ENCODE results near the gene VPS35L. TPM values are rescaled to one million over a fixed set of nuclear protein-coding genes. Genes with fewer than 3 reads are reported as not detected.

VPS35L gene
- total RNA-seq, 1 donor from 2014 or later: 45.9 TPM

- peak overlapping the region; percentile 53 for H3K27ac ChIP-seq
- no peaks in the 10 kb centered on the region for H3K9me3 ChIP-seq
- intact Hi-C loops (cut with DNase I): no loop called here
- H3K4me1 ChIP-seq: peaks cover 73% of the 10 kb centered on the region
- peak in 1 of 2 donors; percentile 30 for ATAC-seq
- no peak overlapping the region for H3K4me3 ChIP-seq
- H3K27me3 ChIP-seq (ENCODE audit: low read depth): no peaks in the 10 kb centered on the region
- TF ChIP-seq, protein P1, sequence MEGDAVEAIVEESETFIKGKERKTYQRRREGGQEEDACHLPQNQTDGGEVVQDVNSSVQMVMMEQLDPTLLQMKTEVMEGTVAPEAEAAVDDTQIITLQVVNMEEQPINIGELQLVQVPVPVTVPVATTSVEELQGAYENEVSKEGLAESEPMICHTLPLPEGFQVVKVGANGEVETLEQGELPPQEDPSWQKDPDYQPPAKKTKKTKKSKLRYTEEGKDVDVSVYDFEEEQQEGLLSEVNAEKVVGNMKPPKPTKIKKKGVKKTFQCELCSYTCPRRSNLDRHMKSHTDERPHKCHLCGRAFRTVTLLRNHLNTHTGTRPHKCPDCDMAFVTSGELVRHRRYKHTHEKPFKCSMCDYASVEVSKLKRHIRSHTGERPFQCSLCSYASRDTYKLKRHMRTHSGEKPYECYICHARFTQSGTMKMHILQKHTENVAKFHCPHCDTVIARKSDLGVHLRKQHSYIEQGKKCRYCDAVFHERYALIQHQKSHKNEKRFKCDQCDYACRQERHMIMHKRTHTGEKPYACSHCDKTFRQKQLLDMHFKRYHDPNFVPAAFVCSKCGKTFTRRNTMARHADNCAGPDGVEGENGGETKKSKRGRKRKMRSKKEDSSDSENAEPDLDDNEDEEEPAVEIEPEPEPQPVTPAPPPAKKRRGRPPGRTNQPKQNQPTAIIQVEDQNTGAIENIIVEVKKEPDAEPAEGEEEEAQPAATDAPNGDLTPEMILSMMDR (IDR thresholded peaks at IDR 0.05): no peak
- peaks cover 47% of the 10 kb centered on the region for H3K36me3 ChIP-seq
- DNase-seq: no peak
Observed at GRCh38 chr16:19700319-19700781, 144.8 kb downstream of the VPS35L start.

DNA sequence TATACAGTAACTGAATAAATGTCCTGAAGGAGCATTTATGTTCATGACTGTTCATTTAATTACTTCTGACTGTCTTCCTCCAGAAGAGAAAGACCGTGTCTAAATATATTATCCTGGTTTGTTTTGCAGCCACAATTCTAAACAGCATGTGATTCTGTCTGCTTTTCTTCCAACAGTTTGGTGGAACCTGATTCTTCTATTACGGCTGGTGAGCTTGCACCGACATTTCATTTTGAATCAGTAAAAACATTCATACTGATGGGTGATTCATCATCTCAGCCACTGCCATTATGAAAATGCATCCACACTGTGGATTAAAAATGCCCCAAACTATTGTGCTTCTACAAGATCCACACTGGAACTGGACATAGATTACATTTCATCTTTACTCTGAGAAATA is 145.6 kb downstream of the VPS35L start:
- ATAC-seq: no peak
- H3K4me3 ChIP-seq: no peak overlapping the region
- H3K36me3 ChIP-seq: peaks cover 55% of the 10 kb centered on the region

DNA sequence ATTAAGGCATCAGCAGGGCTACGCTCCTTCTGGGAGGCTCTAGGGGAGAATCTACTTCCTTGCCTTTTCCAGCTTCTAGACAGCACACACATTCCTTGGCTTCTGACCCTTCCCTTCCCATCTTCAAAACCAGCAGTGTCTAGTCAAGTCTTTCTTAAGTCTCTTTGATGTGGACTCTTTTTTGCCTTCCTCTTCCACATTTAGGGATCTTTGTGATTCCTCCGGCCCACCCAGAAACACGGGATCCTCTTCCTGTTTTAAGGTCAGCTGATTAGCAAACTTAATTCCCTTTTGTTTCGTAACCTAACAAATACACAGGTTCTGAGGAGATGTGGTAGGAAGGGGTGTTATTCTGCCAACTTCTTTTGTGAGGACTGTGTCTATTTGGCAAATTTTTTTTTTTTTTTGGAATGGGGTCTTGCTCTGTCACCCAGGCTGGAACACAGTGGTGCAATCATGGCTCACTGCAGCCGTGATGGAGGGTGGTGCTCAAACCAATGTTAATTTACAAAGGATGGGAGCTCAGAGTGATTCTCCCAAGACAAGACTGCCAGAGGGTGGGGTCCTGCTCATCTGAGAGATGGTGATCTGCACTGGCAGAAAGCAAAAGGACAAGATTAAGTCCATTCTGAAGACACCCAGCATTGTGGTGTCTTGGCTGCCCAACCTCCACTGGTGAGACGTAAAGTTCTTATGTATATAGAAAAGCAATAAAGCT is 147.8 kb downstream of the VPS35L start:
- no peak for ATAC-seq
- Histone ChIP-seq H3K9me3 (no peaks in the 10 kb centered on the region), H3K36me3 (peaks cover 66% of the 10 kb centered on the region), H3K27me3 (ENCODE audit: low read depth) (no peaks in the 10 kb centered on the region), H3K4me3 (no peak overlapping the region), H3K4me1 (peaks cover 50% of the 10 kb centered on the region), H3K27ac (peak overlapping the region; percentile 76)
- intact Hi-C loops (cut with DNase I): no loop called here
- TF ChIP-seq, protein P1 (IDR thresholded peaks at IDR 0.05): no peak
- DNase-seq: no peak

More for the DNA sequence above, 145.6 kb downstream of the VPS35L start:
- DNase-seq: no peak
- intact Hi-C loops (cut with DNase I): no loop called here
- H3K27ac ChIP-seq: peak overlapping the region; percentile 53
- TF ChIP-seq, protein P1 (IDR thresholded peaks at IDR 0.05): no peak
- no peaks in the 10 kb centered on the region for H3K27me3 ChIP-seq (ENCODE audit: low read depth)
- H3K4me1 ChIP-seq: peaks cover 72% of the 10 kb centered on the region
- no peaks in the 10 kb centered on the region for H3K9me3 ChIP-seq

- no peak overlapping the region for H3K4me3 ChIP-seq
- ATAC-seq (peak; percentile 78 to 86), DNase-seq (no peak)
- peaks cover 48% of the 10 kb centered on the region for H3K4me1 ChIP-seq
- H3K27me3 ChIP-seq (ENCODE audit: low read depth): no peaks in the 10 kb centered on the region
- TF ChIP-seq, protein P1 (IDR thresholded peaks at IDR 0.05): no peak
- no peaks in the 10 kb centered on the region for H3K9me3 ChIP-seq
- H3K36me3 ChIP-seq: peaks cover 70% of the 10 kb centered on the region
- intact Hi-C loops (cut with DNase I): no loop called here
- H3K27ac ChIP-seq: peak overlapping the region; percentile 76
Observed at GRCh38 chr16:19704321-19705145, 149.0 kb downstream of the VPS35L start.

- TF ChIP-seq, protein P1 (IDR thresholded peaks at IDR 0.05): no peak
- Histone ChIP-seq H3K4me1 (peaks cover 42% of the 10 kb centered on the region), H3K27me3 (ENCODE audit: low read depth) (no peaks in the 10 kb centered on the region), H3K4me3 (no peak overlapping the region), H3K9me3 (no peaks in the 10 kb centered on the region), H3K36me3 (peaks cover 69% of the 10 kb centered on the region), H3K27ac (peak overlapping the region; percentile 76)
- intact Hi-C loops (cut with DNase I): no loop called here
- DNase-seq (no peak), ATAC-seq (no peak)
Observed at GRCh38 chr16:19705146-19705501, 149.6 kb downstream of the VPS35L start.

All from lower lobe of right lung (tissue), 2 donors.